Bronchial epithelial cell (primary cell): Measurements from ENCODE around the gene KLC3. TPM values are rescaled to one million over a fixed set of nuclear protein-coding genes. Genes with fewer than 3 reads are reported as not detected.
A peak's percentile ranks its signal among the peaks of the same experiment; 100 is the strongest.
"Not testable (repeated sequence)": the region's sequence is repeated elsewhere in the genome, so short reads cannot be mapped to it uniquely, and the experiment has no call there.

Experiments
- DNase-seq: peaks from one replicate; pipeline ENCODE4 v3.0.0-alpha.2; 2010; ENCODE audit warnings: low read depth
- FAIRE-seq: peaks from 2 replicates; lab custom pipeline; 2011; peaks lifted over from hg19 to GRCh38; lab: Jason Lieb, UNC
- H3K27me3 ChIP-seq: 2 replicates; pipeline ENCODE4 v1.5.1; 2011; ENCODE audit warnings: low read length; ENCODE audit not compliant: control insufficient read depth, insufficient read depth
- H3K36me3 ChIP-seq: 2 replicates; pipeline ENCODE4 v1.5.1; 2011; ENCODE audit warnings: low read length; ENCODE audit not compliant: control insufficient read depth, insufficient read depth
- H3K4me3 ChIP-seq: 2 replicates; pipeline ENCODE4 v1.5.1; 2011; ENCODE audit warnings: mild to moderate bottlenecking, low read depth, low read length, control low read depth
- CTCF ChIP-seq: IDR thresholded peaks from 2 replicates; pipeline ENCODE4 v1.5.1; 2011; ENCODE audit warnings: mild to moderate bottlenecking, moderate library complexity, low read length, control low read depth, inconsistent platforms; ENCODE audit not compliant: insufficient read depth, severe bottlenecking
- total RNA-seq: library from RNA; depleted of rRNA; stranded (reverse); fragments of >200 nt; gene quantifications from 2 replicates; pipeline ENCODE4 v1.2.1, GENCODE V29; 2014

KLC3 gene
- total RNA-seq, 1 donor from 2014 or later, result 83.5 TPM

DNA sequence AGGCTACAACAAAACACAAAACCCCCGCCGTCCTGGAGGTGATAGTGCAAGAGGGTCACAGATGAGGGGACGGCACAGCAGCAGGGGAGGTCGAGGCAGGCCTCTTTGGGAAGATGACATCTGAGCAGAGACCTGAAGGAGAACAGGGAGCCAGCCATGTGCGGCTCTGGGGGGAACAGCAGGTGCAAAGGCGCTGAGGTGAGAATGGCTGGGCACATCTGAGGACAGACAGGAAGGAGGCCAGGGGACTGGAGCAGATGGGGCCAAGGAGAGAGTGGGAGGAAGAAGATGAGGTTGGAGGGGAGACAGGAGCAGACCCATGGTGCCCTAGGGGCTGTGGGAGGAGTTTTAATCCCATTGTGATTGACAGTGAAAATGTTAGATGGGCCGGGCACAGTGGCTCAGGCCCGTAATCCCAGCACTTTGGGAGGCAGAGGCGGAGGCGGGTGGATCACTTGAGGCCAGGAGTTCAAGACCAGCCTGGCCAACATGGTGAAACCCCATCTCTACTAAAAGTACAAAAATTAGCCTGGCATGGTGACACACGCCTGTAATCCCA is 16.1 kb upstream of the KLC3 start:
- Histone ChIP-seq H3K4me3 (no peak overlapping the region), H3K27me3 (peaks cover 6% of the 10 kb centered on the region), H3K36me3 (no peaks in the 10 kb centered on the region)
- DNase-seq (no peak), FAIRE-seq (no peak)
- no peak for TF ChIP-seq CTCF

DNA sequence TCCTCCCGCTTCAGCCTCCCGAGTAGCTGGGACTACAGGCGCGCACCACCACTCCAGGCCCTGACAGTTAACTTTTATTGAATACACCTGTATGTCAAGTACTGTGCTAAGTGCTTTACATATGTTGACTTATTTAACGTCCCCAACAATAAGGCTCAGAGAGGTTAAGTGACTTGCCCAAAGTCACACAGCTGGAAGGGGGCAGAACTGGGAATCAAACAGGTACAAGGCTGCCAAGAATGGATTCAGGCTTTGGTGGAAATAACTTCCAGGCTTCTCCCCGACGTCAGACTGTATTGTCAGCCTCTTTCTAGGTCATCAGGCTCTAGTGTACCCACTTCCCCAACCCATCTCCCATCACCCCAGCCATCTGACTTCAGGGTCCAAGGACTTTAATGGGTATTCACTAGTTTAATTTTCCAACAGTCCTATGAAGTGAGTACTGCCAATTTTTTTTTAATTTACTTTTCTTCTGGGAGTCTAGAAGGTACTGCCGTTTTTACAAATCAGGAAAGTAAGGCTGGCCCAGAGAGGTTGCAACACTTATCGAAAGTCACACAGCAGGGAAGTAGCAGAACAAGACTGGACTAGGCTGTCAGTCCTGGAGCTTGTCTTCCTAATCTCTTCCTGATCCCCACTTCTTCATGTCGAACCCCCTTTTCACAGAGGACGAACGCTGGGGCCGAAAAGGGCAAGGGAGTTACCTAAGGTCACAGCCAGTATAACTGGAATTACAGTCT is 13.0 kb upstream of the KLC3 start:
- FAIRE-seq (peak; percentile 13), DNase-seq (no peak)
- Histone ChIP-seq H3K27me3 (peaks cover 6% of the 10 kb centered on the region), H3K4me3 (no peak overlapping the region), H3K36me3 (no peaks in the 10 kb centered on the region)
- TF ChIP-seq CTCF, result no peak

DNA sequence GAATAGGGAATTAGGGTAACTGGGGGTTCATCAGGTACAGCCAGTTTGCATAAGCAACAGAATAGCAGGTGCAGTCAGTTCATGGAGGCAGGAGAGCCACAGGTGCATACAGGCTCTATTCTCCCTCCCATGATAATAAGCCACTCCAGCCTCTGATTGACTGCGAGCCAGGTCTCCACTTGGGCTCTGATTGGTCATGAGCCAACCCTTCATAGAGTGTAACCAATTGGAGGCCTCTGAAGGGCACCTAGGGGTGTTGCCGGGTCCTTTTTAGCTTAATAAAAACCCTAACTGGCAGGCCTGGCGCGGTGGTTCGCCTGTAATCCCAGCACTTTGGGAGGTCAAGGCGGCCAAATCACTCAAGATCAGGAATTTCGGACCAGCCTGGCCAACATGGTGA is 9.1 kb upstream of the KLC3 start:
- FAIRE-seq, result no peak
- no peak overlapping the region for H3K4me3 ChIP-seq
- TF ChIP-seq CTCF, result no peak
- H3K36me3 ChIP-seq, result no peaks in the 10 kb centered on the region
- no peaks in the 10 kb centered on the region for H3K27me3 ChIP-seq
- no peak for DNase-seq

DNA sequence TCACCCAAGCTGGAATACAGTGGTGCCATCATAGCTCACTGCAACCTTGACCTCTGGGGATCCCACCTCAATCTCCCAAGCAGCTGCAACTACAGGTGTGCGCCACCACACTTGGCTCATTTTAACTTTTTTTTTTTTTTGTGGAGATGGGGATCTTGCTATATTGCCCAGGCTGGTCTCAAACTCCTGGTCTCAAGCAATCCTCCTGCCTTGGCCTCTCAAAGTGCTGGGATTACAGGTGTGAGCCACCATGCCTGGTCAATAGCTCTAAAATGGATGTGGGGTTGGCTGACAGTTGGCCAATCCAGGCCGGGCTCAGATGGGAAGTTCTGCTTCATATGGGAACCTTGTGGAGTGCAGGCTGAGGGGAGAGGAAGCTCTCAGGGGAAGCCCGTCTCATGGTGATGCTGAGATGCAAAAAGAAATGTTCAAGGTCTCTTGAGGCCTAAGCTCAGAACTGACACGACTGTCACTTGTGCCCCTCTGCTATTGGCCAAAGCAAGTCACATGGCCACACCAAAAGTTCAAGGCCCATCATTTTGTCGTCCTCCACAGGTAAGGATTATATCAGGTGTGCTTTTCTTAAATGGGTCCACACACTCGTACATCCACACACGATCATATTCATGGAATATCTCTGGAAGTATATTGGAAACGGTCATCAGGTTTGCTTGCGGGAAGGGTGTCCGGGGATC is 6.8 kb upstream of the KLC3 start:
- no peak for FAIRE-seq
- no peak for TF ChIP-seq CTCF
- H3K4me3 ChIP-seq, result no peak overlapping the region

GRCh38 chr19:45334881-45335280 is 5.7 kb upstream of the KLC3 start:
- not testable (repeated sequence) for H3K36me3 ChIP-seq, H3K4me3 ChIP-seq, DNase-seq, H3K27me3 ChIP-seq, FAIRE-seq

More for the DNA sequence above, 6.8 kb upstream of the KLC3 start:
- no peak for DNase-seq
- Histone ChIP-seq H3K27me3 (no peaks in the 10 kb centered on the region), H3K36me3 (no peaks in the 10 kb centered on the region)

DNA sequence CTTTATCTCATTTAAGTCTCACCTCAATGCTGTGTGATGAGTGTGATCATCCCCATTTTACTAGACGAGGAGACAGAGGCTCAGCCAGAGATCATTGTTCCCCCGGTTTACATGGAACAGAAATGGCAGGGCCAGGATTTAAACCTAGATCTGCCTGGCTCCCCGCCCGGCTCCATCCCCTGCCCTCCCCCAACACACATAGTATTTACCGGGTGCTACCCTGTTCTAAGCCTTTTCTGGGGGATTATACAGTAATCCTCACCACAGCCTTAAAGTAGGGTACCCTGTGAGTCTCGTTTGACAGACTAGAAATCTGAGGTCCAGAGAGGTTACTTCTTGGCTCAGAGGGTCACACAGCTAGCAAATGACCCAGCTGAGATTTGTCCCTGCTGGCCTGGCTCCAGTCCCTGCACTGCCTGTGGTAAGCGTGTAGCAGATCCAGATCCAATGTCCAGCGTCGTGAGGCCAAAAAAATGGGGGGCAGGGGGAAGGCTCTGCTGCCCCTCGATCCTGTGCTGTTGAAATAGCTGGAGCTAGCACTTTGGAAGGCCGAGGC is 3.8 kb upstream of the KLC3 start:
- Histone ChIP-seq H3K36me3 (no peaks in the 10 kb centered on the region), H3K4me3 (no peak overlapping the region), H3K27me3 (no peaks in the 10 kb centered on the region)
- no peak for DNase-seq
- no peak for FAIRE-seq
- TF ChIP-seq CTCF, result no peak
